SU-DHL-6 (cell line): Measurements from ENCODE around the gene ITSN1.
"Not testable (repeated sequence)": the region's sequence is repeated elsewhere in the genome, so short reads cannot be mapped to it uniquely, and the experiment has no call there.

Experiments
- EZH2phosphoT487 ChIP-seq: fragments of 200-600 bp; sonication (generic), shearing (Covaris generic); conservative IDR thresholded peaks from 2 replicates; pipeline ENCODE4 v1.6.1; 2018; ENCODE audit warnings: mild to moderate bottlenecking, antibody characterized with exemption, low read length, moderate library complexity, mixed read lengths
- TF ChIP-seq, protein P1 (sequence below): fragments of 200-600 bp; sonication (generic); IDR thresholded peaks from one replicate; pipeline ENCODE4 v1.5.1; 2017; ENCODE audit warnings: antibody characterized with exemption, mild to moderate bottlenecking, low read length, moderate library complexity; ENCODE audit not compliant: insufficient read depth, poor library complexity, severe bottlenecking

DNA sequence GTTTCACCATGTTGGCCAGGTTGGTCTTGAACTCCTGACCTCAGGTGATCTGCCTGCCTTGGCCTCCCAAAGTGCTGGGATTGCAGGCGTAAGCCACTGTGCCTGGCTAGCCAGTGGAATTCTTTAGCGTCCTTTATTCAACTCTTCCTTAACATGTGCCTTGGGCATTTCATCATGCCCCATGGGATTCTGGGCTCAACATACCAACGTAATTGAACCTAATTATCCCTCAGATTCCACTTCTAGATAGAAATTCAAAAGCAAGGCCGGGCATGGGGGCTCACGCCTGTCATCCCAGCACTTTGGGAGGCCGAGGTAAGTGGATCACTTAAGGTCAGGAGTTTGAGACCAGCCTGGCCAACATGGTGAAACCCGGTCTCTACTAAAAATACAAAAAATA, 16.1 kb upstream of the ITSN1 start:
- TF ChIP-seq, protein P1, sequence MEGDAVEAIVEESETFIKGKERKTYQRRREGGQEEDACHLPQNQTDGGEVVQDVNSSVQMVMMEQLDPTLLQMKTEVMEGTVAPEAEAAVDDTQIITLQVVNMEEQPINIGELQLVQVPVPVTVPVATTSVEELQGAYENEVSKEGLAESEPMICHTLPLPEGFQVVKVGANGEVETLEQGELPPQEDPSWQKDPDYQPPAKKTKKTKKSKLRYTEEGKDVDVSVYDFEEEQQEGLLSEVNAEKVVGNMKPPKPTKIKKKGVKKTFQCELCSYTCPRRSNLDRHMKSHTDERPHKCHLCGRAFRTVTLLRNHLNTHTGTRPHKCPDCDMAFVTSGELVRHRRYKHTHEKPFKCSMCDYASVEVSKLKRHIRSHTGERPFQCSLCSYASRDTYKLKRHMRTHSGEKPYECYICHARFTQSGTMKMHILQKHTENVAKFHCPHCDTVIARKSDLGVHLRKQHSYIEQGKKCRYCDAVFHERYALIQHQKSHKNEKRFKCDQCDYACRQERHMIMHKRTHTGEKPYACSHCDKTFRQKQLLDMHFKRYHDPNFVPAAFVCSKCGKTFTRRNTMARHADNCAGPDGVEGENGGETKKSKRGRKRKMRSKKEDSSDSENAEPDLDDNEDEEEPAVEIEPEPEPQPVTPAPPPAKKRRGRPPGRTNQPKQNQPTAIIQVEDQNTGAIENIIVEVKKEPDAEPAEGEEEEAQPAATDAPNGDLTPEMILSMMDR: not testable (repeated sequence)
- not testable (repeated sequence) for TF ChIP-seq EZH2phosphoT487
